ENCODE data around the gene PDLIM1. TPM values are rescaled to one million over a fixed set of nuclear protein-coding genes. Genes with fewer than 3 reads are reported as not detected.

Gene PDLIM1
- total and polyA plus RNA-seq, 9 donors = 6.1 to 76.7 (median 47.8) TPM

- WGBS (ENCODE audit: insufficient coverage) = no CpG with 5 or more reads among the region's 3 CpGs
These were observed 36.2 kb downstream of the PDLIM1 start for GRCh38 chr10:95254629-95255028.

DNA sequence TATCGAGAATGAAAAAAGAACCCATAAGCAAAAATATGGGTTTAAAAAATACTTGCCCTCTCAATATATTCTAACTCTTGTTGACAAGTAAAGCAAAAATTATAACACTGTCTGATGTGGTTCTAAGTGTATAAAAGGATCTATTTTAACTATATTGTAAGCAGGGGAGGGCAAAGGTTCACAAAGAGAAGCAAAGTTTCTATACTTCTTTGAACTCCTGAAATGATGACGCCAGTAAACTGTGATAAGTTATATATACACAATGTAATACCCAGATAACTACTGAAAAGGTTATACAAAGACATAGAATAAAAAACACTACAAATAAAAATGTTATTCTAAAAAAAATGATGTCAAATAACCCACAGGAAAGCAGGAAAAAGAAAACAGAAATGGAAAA lies 37.1 kb downstream of the PDLIM1 start:
- H3K27ac ChIP-seq (ENCODE audit: low read length) = no peak overlapping the region
- DNase-seq = no peak
- WGBS (ENCODE audit: insufficient coverage) = no CpG with 5 or more reads among the region's 2 CpGs
- H3K4me3 ChIP-seq (ENCODE audit: low read length) = no peak overlapping the region
- H3K4me1 ChIP-seq (ENCODE audit: control insufficient read depth, insufficient read depth, low read length) = no peaks in the 10 kb centered on the region
- H3K27me3 ChIP-seq (ENCODE audit: control insufficient read depth, insufficient read depth, low read length) = no peaks in the 10 kb centered on the region
- H3K9me3 ChIP-seq (replicated peaks; ENCODE audit: control insufficient read depth, low read depth, low read length) = no peaks in the 10 kb centered on the region
- no peaks in the 10 kb centered on the region for H3K36me3 ChIP-seq (ENCODE audit: control insufficient read depth, insufficient read depth, low read length)

More at GRCh38 chr10:95254629-95255028, 36.2 kb downstream of the PDLIM1 start:
- Histone ChIP-seq H3K36me3 (ENCODE audit: control insufficient read depth, insufficient read depth, low read length) (no peaks in the 10 kb centered on the region), H3K27ac (ENCODE audit: low read length) (no peak overlapping the region), H3K27me3 (ENCODE audit: control insufficient read depth, insufficient read depth, low read length) (no peaks in the 10 kb centered on the region), H3K4me1 (ENCODE audit: control insufficient read depth, insufficient read depth, low read length) (no peaks in the 10 kb centered on the region), H3K4me3 (ENCODE audit: low read length) (no peak overlapping the region), H3K9me3 (replicated peaks; ENCODE audit: control insufficient read depth, low read depth, low read length) (no peaks in the 10 kb centered on the region)
- DNase-seq = no peak

DNA sequence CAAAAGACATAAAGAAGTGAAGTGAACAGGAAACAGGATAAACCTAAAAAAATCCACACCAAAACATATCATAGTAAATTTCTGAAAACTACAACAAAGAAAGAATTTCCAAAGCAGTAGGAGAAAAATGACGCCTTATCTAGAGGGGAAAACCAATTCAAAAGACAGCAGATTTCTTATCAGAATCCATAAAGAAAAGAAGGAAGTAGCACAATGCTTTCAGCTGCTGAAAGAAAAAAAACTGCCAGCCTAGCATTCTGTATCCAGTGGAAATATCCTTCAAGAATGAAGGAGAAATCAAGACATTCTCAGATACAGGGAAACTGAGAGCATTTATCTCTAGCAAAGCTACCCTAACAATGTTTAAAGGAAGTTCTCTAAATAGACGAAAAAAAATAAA lies 37.8 kb downstream of the PDLIM1 start:
- H3K36me3 ChIP-seq (ENCODE audit: control insufficient read depth, insufficient read depth, low read length) = no peaks in the 10 kb centered on the region

GRCh38 chr10:95250856-95251255 lies 39.9 kb downstream of the PDLIM1 start:
- peaks cover 3% of the 10 kb centered on the region for H3K4me1 ChIP-seq (ENCODE audit: control insufficient read depth, insufficient read depth, low read length)
- no peak for DNase-seq
- no peak overlapping the region for H3K27ac ChIP-seq (ENCODE audit: low read length)
- H3K27me3 ChIP-seq (ENCODE audit: control insufficient read depth, insufficient read depth, low read length) = no peaks in the 10 kb centered on the region
- H3K36me3 ChIP-seq (ENCODE audit: control insufficient read depth, insufficient read depth, low read length) = peaks cover 2% of the 10 kb centered on the region
- no peaks in the 10 kb centered on the region for H3K9me3 ChIP-seq (replicated peaks; ENCODE audit: control insufficient read depth, low read depth, low read length)
- 80% methylated on average over 1 of the region's 4 CpGs for WGBS (ENCODE audit: insufficient coverage)
- H3K4me3 ChIP-seq (ENCODE audit: low read length) = no peak overlapping the region

More for the DNA sequence above, 37.8 kb downstream of the PDLIM1 start:
- no peaks in the 10 kb centered on the region for H3K4me1 ChIP-seq (ENCODE audit: control insufficient read depth, insufficient read depth, low read length)
- H3K4me3 ChIP-seq (ENCODE audit: low read length) = no peak overlapping the region
- WGBS (ENCODE audit: insufficient coverage) = no CpG with 5 or more reads among the region's 2 CpGs
- no peaks in the 10 kb centered on the region for H3K9me3 ChIP-seq (replicated peaks; ENCODE audit: control insufficient read depth, low read depth, low read length)
- H3K27me3 ChIP-seq (ENCODE audit: control insufficient read depth, insufficient read depth, low read length) = no peaks in the 10 kb centered on the region
- DNase-seq = no peak
- H3K27ac ChIP-seq (ENCODE audit: low read length) = no peak overlapping the region

DNA sequence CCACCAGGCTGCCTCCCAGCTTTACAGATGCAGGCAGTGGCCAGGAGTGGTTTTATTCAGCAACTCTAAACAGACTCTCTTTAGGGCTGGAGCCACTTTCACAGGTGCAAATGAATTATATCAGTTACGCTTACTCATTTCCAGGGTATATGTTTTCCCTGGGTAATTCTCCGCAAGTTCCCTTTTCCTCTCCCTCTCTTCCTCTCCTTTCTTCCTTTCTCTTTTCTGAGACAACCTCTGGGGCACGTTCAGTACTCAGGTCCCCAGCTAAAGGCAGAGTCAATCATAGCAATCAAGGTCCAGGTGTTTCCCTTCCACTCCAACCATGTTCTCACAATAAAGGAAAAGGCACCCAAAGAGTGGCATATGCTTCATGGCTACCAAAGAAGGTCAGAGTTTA lies 41.3 kb downstream of the PDLIM1 start:
- H3K27ac ChIP-seq (ENCODE audit: low read length) = no peak overlapping the region
- no peaks in the 10 kb centered on the region for H3K9me3 ChIP-seq (replicated peaks; ENCODE audit: control insufficient read depth, low read depth, low read length)
- no peak overlapping the region for H3K4me3 ChIP-seq (ENCODE audit: low read length)
- 92% methylated on average over 2 of the region's 3 CpGs for WGBS (ENCODE audit: insufficient coverage)
- peaks cover 3% of the 10 kb centered on the region for H3K36me3 ChIP-seq (ENCODE audit: control insufficient read depth, insufficient read depth, low read length)
- no peak for DNase-seq
- peaks cover 3% of the 10 kb centered on the region for H3K4me1 ChIP-seq (ENCODE audit: control insufficient read depth, insufficient read depth, low read length)
- no peaks in the 10 kb centered on the region for H3K27me3 ChIP-seq (ENCODE audit: control insufficient read depth, insufficient read depth, low read length)

DNA sequence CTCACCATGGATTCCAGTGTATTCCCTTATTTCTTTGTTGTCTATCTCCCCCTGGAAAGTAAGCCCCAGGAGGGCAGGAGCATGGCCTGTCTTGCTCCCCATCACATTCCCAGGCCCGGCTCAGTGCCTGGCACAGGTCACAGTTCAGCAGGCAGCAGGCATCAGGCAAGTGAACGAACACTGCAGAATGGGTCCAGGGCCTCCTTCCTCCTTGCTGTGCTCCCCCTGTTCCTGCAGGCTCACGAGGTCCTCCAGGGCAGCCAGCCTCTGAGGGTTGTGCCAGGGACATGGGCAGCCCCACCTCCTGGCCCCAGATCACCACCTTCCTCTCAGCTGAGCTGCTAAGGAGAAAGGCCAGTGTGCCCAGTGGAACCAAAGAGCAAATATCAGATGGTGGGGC lies 41.8 kb downstream of the PDLIM1 start:
- no peak for DNase-seq
- 74% methylated on average over 3 of the region's 3 CpGs for WGBS (ENCODE audit: insufficient coverage)
- Histone ChIP-seq H3K36me3 (ENCODE audit: control insufficient read depth, insufficient read depth, low read length) (peaks cover 3% of the 10 kb centered on the region), H3K27ac (ENCODE audit: low read length) (no peak overlapping the region), H3K9me3 (replicated peaks; ENCODE audit: control insufficient read depth, low read depth, low read length) (no peaks in the 10 kb centered on the region), H3K27me3 (ENCODE audit: control insufficient read depth, insufficient read depth, low read length) (no peaks in the 10 kb centered on the region), H3K4me3 (ENCODE audit: low read length) (no peak overlapping the region), H3K4me1 (ENCODE audit: control insufficient read depth, insufficient read depth, low read length) (peaks cover 3% of the 10 kb centered on the region)

GRCh38 chr10:95247881-95248583 lies 42.8 kb downstream of the PDLIM1 start:
- H3K9me3 ChIP-seq (replicated peaks; ENCODE audit: control insufficient read depth, low read depth, low read length) = no peaks in the 10 kb centered on the region
- no peak for DNase-seq
- no peaks in the 10 kb centered on the region for H3K27me3 ChIP-seq (ENCODE audit: control insufficient read depth, insufficient read depth, low read length)
- H3K36me3 ChIP-seq (ENCODE audit: control insufficient read depth, insufficient read depth, low read length) = peaks cover 3% of the 10 kb centered on the region
- peaks cover 3% of the 10 kb centered on the region for H3K4me1 ChIP-seq (ENCODE audit: control insufficient read depth, insufficient read depth, low read length)
- no peak overlapping the region for H3K4me3 ChIP-seq (ENCODE audit: low read length)
- no peak overlapping the region for H3K27ac ChIP-seq (ENCODE audit: low read length)
- WGBS (ENCODE audit: insufficient coverage) = 87% methylated on average over 3 of the region's 7 CpGs

DNA sequence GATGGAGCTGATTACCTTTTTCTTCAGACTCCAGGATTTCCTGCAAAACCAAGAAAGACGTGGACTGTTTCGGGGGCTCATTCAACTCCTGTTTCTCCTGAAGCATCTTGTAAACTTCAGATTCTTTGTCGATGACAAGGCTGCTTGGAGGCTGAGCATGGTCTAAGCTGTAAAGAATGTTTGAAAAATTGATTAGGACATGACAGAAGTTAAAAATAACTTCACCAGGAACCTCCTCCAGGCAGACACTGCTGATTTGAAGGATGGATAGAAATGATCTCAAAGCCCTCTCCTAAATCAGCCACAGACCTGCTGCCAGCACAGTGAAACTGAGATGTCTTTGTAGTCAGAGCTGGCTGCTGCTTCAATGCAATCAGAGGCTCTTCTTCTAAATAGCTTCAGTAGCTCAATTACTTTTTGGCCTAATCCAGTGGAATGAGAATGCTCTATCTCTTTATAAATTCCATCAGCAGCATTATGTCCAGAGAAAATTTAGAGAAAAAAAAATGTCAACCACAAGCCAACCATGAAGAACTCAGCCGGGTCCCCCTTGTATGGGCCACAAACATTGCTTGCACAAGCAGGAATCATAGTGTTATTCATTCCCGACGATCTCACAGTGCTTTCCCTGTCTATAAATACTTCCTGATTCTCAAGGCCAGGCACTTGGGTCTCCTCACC lies 43.5 kb downstream of the PDLIM1 start:
- 63% methylated on average over 5 of the region's 6 CpGs for WGBS (ENCODE audit: insufficient coverage)
- Histone ChIP-seq H3K4me1 (ENCODE audit: control insufficient read depth, insufficient read depth, low read length) (peaks cover 3% of the 10 kb centered on the region), H3K27me3 (ENCODE audit: control insufficient read depth, insufficient read depth, low read length) (no peaks in the 10 kb centered on the region), H3K9me3 (replicated peaks; ENCODE audit: control insufficient read depth, low read depth, low read length) (no peaks in the 10 kb centered on the region), H3K4me3 (ENCODE audit: low read length) (no peak overlapping the region), H3K36me3 (ENCODE audit: control insufficient read depth, insufficient read depth, low read length) (peaks cover 3% of the 10 kb centered on the region), H3K27ac (ENCODE audit: low read length) (no peak overlapping the region)
- no peak for DNase-seq

GRCh38 chr10:95246582-95247051 lies 44.2 kb downstream of the PDLIM1 start:
- Histone ChIP-seq H3K27ac (ENCODE audit: low read length) (no peak overlapping the region), H3K4me1 (ENCODE audit: control insufficient read depth, insufficient read depth, low read length) (peaks cover 3% of the 10 kb centered on the region)

DNA sequence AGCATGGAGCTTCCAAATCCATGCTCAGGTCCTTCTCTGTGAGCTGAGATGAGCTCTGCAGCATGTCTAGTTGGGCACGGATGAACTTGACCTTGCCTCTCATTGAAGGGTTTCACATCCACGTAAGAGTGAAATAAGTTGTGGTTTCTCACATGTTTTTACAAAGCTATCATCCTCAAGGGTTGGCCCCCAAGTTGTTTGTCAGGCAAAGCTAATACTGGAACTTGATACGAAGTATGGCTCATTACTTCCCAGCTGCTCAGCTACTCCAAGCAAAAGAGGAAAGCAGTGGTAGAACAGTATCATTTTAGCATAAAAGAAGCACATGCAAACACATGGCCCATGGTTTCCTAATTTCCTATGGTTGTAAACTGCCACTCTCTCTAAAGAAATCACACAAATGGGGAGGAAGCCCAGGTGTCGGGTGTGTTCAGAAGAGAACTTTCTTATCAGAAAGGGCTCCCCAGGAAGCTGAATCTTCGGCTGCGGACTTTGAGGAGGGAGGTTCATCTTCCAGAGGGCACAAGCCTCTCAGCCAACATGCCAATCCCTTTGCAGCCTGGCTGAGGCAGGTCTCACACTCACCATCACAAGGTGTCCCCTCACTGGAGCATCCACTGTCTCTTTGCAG lies 45.3 kb downstream of the PDLIM1 start:
- peaks cover 3% of the 10 kb centered on the region for H3K36me3 ChIP-seq (ENCODE audit: control insufficient read depth, insufficient read depth, low read length)
- WGBS (ENCODE audit: insufficient coverage) = 60% methylated on average over 3 of the region's 6 CpGs
- H3K9me3 ChIP-seq (replicated peaks; ENCODE audit: control insufficient read depth, low read depth, low read length) = no peaks in the 10 kb centered on the region
- H3K4me1 ChIP-seq (ENCODE audit: control insufficient read depth, insufficient read depth, low read length) = peaks cover 3% of the 10 kb centered on the region
- H3K27me3 ChIP-seq (ENCODE audit: control insufficient read depth, insufficient read depth, low read length) = no peaks in the 10 kb centered on the region
- DNase-seq = no peak
- no peak overlapping the region for H3K27ac ChIP-seq (ENCODE audit: low read length)
- H3K4me3 ChIP-seq (ENCODE audit: low read length) = no peak overlapping the region

More at GRCh38 chr10:95246582-95247051, 44.2 kb downstream of the PDLIM1 start:
- Histone ChIP-seq H3K9me3 (replicated peaks; ENCODE audit: control insufficient read depth, low read depth, low read length) (no peaks in the 10 kb centered on the region), H3K36me3 (ENCODE audit: control insufficient read depth, insufficient read depth, low read length) (peaks cover 3% of the 10 kb centered on the region), H3K4me3 (ENCODE audit: low read length) (no peak overlapping the region), H3K27me3 (ENCODE audit: control insufficient read depth, insufficient read depth, low read length) (no peaks in the 10 kb centered on the region)
- DNase-seq = peak; percentile 66
- WGBS (ENCODE audit: insufficient coverage) = 0% methylated on average over 1 of the region's 1 CpG

Measured in muscle of leg (tissue), 11 donors.